ENCODE data around the gene GGNBP2.

DNA sequence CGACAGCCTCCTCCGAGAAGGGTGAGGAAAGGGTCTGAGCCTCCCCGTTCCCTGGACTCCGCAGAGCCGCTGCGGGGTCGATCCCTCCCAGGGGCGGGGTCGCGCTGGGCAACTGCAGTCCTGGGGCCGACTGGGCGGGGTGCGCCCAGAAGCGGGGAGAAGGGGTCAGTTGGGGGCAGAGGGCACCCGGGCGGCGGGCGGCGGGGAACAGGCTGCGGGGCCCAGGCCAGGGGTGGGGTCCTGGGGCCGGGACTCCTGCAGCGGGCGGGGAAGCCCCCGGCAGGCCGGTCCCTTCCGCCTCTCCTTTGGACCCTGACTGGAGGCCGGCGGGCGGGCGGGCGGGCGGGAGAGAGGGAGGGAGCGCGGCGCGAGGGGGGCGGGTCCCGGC lies 352 bp downstream of the GGNBP2 start:
- TF ChIP-seq GABPA (IDR thresholded peaks at IDR 0.05; ENCODE audit: low read depth) (no peak; the same call in 1 of the 2 replicates), MEF2A (IDR thresholded peaks at IDR 0.05; ENCODE audit: borderline replicate concordance, low read depth) (no peak), JUND (IDR thresholded peaks at IDR 0.05) (no peak), POLR2AphosphoS5 (IDR thresholded peaks at IDR 0.05; ENCODE audit: low read depth, low read length) (no peak), FOXM1 (IDR thresholded peaks at IDR 0.05; ENCODE audit: low read depth) (no peak), MXI1 (IDR thresholded peaks at IDR 0.05; ENCODE audit: low read depth, low read length) (no peak), CHD2 (IDR thresholded peaks at IDR 0.05; ENCODE audit: low read length, partially characterized antibody) (no peak), YY1 (IDR thresholded peaks at IDR 0.05; ENCODE audit: low read depth) (no peak)
- TF ChIP-seq, protein P1, sequence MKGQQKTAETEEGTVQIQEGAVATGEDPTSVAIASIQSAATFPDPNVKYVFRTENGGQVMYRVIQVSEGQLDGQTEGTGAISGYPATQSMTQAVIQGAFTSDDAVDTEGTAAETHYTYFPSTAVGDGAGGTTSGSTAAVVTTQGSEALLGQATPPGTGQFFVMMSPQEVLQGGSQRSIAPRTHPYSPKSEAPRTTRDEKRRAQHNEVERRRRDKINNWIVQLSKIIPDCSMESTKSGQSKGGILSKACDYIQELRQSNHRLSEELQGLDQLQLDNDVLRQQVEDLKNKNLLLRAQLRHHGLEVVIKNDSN (IDR thresholded peaks at IDR 0.05; ENCODE audit: borderline replicate concordance, low read depth) = no peak
- TF ChIP-seq, protein P2, sequence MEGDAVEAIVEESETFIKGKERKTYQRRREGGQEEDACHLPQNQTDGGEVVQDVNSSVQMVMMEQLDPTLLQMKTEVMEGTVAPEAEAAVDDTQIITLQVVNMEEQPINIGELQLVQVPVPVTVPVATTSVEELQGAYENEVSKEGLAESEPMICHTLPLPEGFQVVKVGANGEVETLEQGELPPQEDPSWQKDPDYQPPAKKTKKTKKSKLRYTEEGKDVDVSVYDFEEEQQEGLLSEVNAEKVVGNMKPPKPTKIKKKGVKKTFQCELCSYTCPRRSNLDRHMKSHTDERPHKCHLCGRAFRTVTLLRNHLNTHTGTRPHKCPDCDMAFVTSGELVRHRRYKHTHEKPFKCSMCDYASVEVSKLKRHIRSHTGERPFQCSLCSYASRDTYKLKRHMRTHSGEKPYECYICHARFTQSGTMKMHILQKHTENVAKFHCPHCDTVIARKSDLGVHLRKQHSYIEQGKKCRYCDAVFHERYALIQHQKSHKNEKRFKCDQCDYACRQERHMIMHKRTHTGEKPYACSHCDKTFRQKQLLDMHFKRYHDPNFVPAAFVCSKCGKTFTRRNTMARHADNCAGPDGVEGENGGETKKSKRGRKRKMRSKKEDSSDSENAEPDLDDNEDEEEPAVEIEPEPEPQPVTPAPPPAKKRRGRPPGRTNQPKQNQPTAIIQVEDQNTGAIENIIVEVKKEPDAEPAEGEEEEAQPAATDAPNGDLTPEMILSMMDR (IDR thresholded peaks at IDR 0.05) = no peak
